ENCODE data around the gene ATP5PB.

ATP5PB gene

DNA sequence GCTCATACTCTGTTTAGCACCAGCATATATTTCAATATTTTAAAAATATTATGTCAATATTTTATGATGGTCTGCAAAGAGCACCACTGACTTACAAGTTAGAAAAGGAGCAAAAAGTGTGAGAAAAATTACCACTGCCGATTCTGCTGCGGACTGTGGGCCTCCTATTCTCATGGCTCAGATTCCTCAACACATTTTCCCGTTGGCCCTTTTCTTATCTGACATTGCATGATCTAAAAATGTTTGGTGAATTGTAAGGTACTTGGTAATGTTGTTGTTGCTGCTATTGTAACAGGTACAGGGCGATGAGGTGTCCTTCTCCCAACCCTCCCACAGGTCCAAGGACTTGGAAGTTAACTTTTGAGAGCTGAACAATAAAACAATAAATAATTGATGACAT is 25.3 kb downstream of the ATP5PB start:
- DNase-seq (ENCODE audit: low read depth in 3 of 3, low spot score in 1 of 3): no peak

DNA sequence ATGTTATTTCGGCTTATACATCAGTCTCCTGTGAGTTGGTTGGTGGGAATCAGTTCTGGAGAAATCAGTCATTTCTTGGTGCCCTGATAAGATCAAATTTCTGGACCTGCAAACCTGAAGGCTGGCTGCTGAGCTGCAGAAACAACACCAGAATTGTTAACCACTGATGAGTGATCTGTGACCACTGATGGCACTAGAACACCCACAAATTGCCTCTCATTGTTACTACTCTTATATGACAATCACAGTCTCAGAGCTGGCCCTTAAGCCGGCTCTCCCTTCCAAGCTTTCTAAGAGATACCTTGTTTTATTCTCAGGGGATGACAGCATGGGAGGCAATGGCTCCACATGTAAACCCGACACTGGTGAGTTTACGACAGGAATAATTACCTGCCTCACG is 26.4 kb downstream of the ATP5PB start:
- DNase-seq (ENCODE audit: low read depth in 3 of 3, low spot score in 1 of 3): no peak

DNA sequence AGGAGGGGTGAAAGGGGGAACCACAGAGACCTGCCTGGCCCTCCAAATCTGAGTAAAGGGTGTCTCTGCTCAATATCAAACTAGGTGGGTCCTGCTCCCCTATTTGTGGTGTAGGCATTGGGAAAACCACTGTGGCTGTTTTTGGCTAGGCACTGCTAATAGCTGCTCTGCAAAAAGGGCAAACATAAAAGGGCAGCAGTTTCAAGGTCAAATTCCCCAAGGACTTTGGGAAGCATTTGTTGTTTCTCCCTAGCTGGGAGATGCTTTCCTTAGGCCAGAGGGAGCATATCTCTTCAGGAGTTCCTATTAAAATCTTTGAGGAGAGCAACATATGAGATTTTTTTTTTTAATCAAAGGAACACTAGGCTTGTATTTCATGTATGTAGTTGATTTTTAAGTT is 26.9 kb downstream of the ATP5PB start:
- DNase-seq (ENCODE audit: low read depth in 3 of 3, low spot score in 1 of 3): no peak

DNA sequence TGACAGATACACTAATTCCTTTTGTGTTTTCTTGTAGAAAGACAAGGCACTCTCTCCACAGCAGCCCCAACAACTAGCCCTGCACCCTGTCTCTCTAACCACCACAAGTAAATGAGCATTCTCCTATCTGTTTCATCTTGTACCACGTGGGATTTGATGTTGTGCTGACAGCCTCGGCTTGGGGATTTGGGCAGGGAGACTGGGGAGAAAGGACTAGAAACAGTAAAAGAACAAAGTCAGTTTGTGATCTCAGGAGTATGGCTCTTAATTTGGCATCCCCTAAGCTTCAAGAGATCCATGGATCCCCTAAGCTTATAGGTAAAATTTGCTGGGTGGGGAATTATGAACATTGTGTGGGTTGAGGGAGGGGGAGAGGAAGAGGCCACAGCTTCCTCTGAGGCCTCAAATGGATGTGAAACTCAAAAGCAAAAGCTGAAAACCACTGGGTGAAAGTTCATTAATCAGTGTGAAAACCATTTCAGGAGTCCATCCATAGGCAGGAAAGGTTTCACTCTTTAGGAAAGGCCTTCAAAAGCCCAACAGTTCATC is 27.6 kb downstream of the ATP5PB start:
- no peak for DNase-seq (ENCODE audit: low read depth in 3 of 3, low spot score in 1 of 3)

DNA sequence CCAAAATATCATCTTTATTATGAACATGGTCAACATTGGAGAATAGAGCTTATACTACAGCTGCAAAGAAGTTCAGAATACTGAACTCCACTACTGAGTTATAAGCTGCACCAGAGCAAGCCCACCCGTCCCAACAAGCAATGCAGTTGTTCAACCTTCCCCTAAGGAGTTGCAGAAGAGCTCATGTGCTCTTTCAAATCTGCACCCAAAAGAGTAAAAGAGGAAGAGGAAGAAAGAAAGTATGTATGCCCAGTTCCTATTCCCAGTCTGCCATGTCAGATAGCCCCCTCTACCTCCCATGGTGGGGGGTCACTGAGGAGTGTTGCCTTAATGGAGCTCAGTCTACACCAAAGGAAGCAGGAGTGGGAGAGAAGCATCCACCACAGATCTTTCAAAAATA is 31.4 kb downstream of the ATP5PB start:
- DNase-seq (ENCODE audit: low read depth in 3 of 3, low spot score in 1 of 3): no peak

DNA sequence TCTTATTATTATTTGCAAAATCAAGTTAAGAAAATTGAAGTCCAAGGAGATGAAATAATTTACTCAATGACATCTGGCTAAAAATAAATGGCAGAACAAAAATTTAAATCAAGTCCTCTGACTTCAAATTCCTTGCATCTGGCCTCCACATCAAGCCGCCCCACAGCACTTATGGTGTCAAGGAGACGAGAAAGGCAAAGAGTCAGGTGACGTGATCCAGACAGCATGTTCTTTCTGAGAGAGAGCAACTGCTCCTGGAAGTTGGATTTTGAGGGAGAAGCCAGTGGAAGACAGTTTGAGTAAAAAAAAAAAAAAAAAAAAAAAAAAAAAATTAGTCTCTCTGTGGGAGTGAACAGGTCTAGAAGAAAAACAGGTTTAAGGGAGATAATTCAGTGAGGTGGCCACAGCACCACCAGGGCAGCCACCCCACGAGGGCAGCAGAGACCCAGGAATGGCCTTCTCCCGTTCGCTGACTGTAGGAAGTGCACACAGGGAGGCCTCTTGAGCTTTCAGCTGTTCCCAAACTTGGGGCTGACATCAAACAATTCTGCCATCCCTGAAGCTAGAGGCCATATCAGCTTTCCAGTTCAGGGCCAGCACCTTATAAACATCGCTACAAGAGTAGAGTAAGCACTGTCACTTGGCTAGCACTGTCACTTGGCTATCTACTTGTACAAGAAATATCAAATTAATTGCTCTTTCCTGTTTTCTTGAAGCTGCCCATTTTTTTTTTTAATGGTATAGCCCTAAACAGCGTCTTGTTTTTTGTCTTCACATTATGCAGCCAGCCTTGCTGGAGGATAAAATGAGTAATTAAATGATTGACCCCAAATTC is 32.3 kb downstream of the ATP5PB start:
- peak in 2 of 3 donors; percentile 28 to 46 for DNase-seq (ENCODE audit: low read depth in 3 of 3, low spot score in 1 of 3)

DNA sequence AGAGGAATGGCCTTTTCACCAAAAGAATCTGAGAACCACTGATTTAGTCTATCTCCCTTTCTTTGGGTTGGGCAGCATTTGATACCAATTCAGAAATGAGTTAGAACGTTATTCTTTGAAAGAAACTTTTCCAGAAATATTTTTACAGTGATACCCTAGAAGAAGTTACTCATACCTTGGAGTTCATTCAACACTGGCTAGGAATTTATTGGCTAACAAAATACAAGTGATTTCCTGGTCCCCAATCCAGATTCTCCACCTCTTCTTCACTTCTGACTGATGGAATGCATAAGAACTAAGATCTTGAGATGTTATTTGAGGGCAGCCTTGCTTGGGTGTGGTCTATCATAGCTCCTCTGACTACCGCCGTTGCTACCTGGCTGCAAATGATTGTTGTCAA is 33.9 kb downstream of the ATP5PB start:
- no peak for DNase-seq (ENCODE audit: low read depth in 3 of 3, low spot score in 1 of 3)

DNA sequence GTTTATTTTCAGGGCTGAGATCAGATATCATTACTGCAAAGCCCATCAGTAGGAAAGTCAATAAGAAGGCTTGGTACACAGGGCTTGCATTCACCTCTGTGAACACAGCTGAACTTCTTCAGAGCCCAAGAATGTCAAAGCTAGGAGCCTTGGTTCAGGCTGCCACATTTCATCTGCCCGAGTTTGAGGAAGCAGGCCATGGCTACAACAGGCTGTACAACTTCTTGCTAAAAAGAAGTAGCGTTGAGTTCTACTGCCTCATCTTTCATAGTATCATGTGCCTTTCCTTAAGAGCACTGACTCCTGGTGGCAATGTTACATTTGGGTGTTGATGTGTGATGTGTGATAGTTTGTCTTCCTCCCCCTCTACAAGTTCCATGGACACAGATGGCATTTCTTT is 34.6 kb downstream of the ATP5PB start:
- no peak for DNase-seq (ENCODE audit: low read depth in 3 of 3, low spot score in 1 of 3)

DNA sequence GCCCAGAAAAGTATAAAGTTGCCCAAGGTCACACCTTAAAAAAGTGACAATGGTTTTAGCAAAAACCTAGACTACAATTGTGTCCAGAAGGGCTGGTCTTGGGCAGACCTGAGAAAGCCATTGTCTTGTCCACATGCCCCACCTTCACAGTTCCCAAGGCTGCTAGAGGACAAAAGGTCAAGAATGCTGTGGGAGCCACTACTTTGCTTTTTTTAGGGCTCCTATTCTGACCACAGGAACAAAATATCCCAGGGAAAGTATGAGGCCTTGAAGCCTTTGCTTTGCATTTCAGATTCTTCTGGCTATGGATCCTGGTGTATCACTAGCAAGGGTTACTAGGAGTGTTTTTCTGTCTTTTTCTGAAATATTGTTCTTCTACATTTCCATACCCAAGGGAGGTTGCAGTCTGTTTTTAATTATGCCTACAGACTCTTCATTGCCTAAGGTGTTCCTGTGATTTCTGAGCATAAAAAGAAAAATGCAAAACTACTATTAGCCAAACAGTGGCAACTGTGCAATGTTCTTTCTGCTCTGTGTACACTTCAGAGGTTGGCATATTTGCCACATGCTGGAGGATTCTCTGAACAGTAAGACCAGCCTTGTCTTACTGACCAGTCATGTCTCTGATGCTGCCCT is 35.2 kb downstream of the ATP5PB start:
- DNase-seq (ENCODE audit: low read depth in 3 of 3, low spot score in 1 of 3): no peak

DNA sequence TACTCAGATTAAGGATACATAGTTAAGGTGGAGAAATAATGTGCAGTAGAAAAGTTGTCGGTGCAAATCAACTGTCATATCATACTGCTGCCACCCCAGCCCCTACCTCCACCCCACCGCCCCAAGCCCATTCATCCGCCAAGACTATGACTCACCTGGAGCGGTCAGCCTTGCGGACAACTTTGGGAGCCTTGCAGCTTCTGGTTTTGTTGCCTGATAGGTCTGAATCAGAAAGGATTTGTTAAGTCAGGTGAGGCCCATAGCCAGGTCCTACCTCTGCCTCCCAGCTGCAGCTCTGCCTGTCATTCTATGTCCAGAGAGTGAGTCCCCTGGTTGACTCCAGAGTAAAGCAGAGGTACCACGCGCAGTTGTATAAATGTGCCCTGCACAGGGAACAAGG is 37.2 kb downstream of the ATP5PB start:
- no peak for DNase-seq (ENCODE audit: low read depth in 3 of 3, low spot score in 1 of 3)

DNA sequence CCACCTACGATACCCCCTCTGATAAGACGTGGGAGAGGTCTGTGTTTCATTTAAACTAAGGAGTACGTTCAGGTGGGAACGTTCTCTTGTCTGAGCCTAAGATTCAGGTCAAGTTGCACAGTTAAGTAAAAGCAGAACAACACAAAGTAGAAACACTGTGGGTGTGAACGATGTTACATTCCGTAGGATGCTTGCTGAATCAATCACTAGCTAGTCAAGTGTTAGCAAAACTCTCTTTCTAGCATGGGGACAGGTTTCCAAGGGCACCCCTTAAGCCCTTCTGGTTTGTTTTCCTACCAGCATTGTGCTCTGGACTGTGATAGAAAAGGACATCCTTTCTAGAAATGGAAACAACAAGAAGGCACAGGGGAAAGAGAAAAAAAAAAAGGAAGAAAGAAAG is 37.9 kb downstream of the ATP5PB start:
- no peak for DNase-seq (ENCODE audit: low read depth in 3 of 3, low spot score in 1 of 3)

DNA sequence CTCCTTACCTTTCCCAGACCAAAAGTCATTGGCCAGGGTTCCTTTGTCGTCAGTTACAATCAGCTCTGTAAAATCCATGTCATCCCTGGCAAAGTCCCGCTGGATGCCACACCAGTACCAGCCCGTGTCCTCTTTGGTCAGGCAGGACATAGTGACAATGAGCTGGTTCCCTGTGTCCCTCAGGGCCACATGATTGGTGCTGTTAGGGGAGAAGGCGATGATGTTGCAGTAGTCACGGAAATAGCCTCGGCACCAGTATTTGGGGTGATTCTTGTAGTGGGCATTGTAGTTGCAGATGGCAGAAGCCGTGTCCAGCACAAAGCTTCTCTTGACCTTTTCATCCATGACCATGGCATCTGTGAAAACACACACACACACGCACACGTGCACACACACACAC is 39.4 kb downstream of the ATP5PB start:
- no peak for DNase-seq (ENCODE audit: low read depth in 3 of 3, low spot score in 1 of 3)

DNA sequence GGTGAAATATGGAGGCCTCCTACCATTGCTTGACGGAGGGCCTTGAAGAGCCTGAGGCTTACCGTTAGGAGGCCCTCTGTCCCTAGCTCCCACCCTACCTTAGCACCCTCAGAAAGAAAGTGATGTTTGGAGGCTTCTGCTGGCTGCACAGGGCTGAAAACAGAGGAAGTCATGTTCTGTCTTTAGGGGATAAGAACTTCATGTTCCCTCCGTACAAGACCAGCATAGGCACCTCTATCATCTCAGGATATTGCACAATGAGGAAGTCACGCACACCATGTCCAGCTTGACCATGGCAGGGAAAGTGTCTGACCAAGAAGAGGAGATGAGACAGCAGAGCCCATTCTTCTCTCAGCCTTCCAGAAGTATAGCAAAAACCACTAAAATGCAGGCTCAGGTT is 40.3 kb downstream of the ATP5PB start:
- DNase-seq (ENCODE audit: low read depth in 3 of 3, low spot score in 1 of 3): no peak

DNA sequence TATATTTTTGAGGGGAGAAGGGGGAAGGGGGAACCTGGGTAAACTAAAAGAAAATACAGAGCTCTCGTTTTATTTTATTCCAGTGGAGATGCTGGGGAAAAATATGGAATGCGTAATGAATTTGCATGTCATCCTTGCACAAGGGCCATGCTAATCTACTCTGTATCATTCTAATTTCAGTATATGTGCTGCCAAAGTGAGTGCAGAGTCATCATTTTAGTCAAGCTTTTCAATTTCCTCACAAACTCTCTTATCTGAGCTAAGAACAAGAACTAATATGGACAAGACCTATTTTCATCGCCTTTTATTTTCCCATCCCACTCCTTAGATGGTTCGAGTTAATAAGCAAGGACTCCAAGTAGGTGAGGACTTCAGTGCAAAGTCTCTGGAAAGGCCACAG is 41.0 kb downstream of the ATP5PB start:
- DNase-seq (ENCODE audit: low read depth in 3 of 3, low spot score in 1 of 3): no peak

DNA sequence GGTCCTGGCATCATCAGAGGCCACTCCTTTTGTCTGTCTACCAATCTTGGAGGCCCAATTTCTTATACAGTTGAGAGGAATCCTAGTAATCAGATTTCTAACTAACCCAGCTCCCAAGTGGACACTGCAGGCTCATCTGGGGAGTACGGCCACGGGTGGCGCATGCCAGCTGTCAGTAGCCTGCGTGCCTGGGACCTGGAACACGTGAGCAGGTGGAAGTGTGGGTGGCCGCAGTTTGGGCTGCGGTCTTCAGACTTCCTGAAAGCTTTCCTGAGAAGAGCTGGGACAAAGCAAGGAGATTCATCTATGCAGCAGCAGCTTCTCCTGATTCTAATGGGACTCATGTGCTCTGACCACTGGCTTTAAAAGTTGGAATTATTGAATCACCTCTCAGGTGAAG is 41.8 kb downstream of the ATP5PB start:
- no peak for DNase-seq (ENCODE audit: low read depth in 3 of 3, low spot score in 1 of 3)

DNA sequence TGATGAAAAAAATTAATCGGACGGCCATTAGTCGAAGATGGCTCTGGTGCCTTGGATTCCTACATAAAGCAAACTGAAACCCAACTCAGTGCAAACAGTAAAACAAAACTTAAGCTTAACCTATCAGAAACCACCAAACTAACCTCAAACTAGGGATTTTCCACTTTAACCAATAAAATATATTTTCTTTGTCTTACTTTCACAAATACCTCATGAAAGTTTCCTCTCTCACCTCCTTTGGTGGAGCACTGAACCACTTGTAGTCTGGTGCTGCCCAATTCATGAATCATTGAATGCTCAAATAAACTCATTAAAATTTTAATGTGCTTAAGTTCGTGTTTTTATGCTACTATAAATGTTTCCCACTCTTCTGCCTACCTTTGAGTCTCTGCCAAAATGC is 47.1 kb downstream of the ATP5PB start:
- DNase-seq (ENCODE audit: low read depth in 3 of 3, low spot score in 1 of 3): no peak

DNA sequence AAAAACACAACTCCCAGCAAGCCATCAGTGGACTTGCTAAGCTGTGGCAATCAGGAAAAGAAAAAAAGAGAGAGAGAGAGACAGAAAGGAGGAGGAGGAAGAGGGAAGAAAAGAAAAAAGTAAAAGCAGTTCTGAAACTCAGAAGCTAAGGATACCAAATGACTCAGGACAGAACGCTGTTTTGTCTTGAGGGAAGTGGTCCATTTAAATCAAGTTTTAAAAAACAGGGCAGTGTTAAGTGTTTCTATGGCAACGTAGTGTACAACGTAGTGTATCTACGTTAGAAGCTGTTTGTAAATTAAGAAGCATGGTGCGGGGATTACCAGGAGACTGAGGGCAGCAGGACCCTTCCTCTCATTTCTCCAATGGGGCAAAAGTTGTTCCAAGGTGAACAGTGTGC is 48.3 kb downstream of the ATP5PB start:
- no peak for DNase-seq (ENCODE audit: low read depth in 3 of 3, low spot score in 1 of 3)

DNA sequence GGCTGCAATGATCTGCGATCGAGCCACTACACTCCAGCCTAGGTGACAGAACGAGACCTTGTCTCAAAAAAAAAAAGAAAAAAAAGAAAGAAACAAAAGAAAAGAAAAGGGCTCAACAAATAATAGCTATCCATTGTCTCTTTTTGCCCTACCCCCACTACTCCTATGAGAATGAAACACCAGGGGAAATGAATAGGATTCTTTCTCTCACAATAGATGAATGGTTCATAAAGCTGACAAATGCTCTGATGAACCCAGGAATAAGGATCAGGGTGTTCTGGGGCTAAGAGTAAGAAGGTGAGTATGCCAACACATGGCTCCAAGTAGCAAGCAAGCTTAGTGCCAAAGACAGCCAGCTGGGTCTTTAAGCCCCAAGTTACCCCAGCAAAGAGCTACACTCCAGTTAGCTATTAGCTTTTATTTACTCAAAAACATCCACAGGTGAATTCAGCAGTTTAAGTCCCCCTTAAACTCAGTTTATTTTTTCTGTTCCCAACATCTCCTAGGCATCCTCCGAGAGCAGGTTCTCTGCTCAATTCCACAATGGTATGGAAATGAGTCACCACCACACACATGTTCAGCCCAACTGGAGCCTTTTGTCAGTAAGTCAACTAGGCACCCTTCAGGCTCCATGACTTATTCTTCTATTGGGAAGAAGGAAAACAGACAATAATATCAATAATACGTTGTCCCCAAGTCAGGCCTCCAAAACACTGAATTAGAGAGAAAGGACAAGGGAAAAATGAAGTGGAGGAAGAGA is 49.9 kb downstream of the ATP5PB start:
- no peak for DNase-seq (ENCODE audit: low read depth in 3 of 3, low spot score in 1 of 3)

DNA sequence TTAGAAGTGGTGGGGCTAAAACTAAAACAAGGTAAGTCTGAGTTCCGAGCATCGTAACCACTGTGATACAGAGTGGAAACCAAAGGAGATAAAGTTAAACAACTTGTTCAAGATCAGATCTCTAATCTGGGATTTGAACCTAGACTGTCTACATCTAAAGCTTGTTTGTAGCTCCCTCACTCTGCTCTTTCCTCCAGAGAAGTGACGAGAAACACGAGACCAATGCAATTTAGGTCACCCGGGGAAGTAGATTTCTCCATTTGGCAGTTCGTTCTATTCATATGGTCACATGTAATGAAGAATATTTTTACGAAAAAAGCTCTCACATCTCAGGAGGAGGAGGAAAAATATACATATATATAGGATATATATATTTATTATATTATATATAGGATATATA is 52.4 kb downstream of the ATP5PB start:
- no peak for DNase-seq (ENCODE audit: low read depth in 3 of 3, low spot score in 1 of 3)

DNA sequence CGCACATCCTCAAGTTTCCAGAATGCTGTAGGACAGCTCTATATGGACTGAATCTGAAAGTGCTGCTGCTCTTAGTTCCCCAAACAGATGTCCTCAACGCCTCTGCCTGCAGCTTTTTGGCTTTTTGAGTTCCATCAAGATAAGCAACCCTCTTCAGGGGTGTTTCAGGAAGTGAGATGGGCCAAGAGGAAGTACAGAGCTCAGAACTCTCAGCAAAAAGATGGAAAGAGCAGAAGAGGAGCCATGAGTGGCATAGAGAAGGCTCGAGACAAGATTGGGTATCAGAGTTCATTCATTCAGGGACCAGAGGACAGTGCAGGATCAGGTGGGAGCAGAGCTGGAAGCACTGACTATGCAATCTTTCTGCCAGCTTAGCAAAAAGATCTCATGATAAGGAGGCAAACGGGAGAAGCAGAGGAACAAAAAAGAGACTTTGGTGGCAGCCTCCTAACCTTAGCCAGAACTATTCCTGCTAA is 54.4 kb downstream of the ATP5PB start, which contains the start of the genes ADORA3 and TMIGD3:
ADORA3 (minus strand) TSS at position 49 of the 476 bp plus-strand sequence. CDS start 279 bp downstream, outside the sequence.
TMIGD3 (minus strand) TSS at position 49 of the 476 bp plus-strand sequence. CDS start 279 bp downstream, outside the sequence.
- no peak for DNase-seq (ENCODE audit: low read depth in 3 of 3, low spot score in 1 of 3)

DNA sequence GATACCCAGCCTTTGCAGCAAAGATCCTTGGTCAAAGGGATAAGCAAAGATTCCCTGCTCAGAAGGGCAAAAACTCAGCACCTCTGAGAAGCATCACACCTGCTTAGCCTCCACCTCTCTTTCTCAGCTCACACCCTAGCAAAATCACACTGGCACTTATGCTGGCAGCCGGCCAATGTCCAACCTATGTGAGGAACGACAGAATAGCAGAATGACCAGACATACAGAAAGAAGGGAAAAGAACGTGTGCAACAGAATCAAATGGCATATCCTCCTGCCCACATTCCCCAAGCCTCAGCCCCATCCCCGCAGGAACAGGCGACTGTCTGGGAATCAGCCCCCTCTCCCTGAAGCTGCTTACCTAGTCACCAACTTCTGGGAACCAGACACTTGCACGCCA is 54.8 kb downstream of the ATP5PB start:
- no peak for DNase-seq (ENCODE audit: low read depth in 3 of 3, low spot score in 1 of 3)

All from stimulated activated CD4-positive, alpha-beta T cell treated with anti-CD3 and anti-CD28 coated beads, TNF-alpha, amount 100 ng/mL, for 1 hour (primary cell).